Keratinocyte (primary cell): ENCODE results near the gene ATP5F1E. TPM values are rescaled to one million over a fixed set of nuclear protein-coding genes. Genes with fewer than 3 reads are reported as not detected.

Source experiments
- DNase-seq: peaks from one replicate; pipeline ENCODE4 v3.0.0-alpha.2; 2011; ENCODE audit warnings: low read depth, missing footprints, low spot score
- FAIRE-seq: peaks from 2 replicates; lab custom pipeline; 2011; peaks lifted over from hg19 to GRCh38; lab: Jason Lieb, UNC
- H2AFZ ChIP-seq: 2 replicates; pipeline ENCODE4 v1.6.0; 2012; ENCODE audit warnings: low read length, control low read depth, inconsistent platforms; ENCODE audit not compliant: control insufficient read depth
- H3K27ac ChIP-seq: 2 replicates; pipeline ENCODE4 v1.5.1; 2011; ENCODE audit warnings: low read length; ENCODE audit not compliant: control insufficient read depth, insufficient read depth
- H3K27me3 ChIP-seq: 3 replicates; pipeline ENCODE4 v1.6.0; 2011; ENCODE audit warnings: low read length; ENCODE audit not compliant: control insufficient read depth, insufficient read depth; ENCODE audit errors: extremely low read depth
- H3K36me3 ChIP-seq, 2 experiments: 2 replicates in 1 of 2; 3 replicates in 1 of 2; pipeline ENCODE4 v1.5.1; 2011; ENCODE audit warnings: low read length in 2 of 2, mild to moderate bottlenecking in 1 of 2; ENCODE audit not compliant: control insufficient read depth in 2 of 2, insufficient read depth in 2 of 2; ENCODE audit errors: extremely low read depth in 1 of 2
- H3K4me1 ChIP-seq: 3 replicates; pipeline ENCODE4 v1.5.1; 2011; ENCODE audit warnings: low read length; ENCODE audit not compliant: control insufficient read depth, insufficient read depth; ENCODE audit errors: extremely low read depth
- H3K4me2 ChIP-seq: 3 replicates; pipeline ENCODE4 v1.6.0; 2011; ENCODE audit warnings: low read depth, low read length; ENCODE audit not compliant: control insufficient read depth, insufficient read depth; ENCODE audit errors: extremely low read depth
- H3K4me3 ChIP-seq, 3 experiments: fragments of 200-600 bp in 1 of 3; sonication (generic) in 1 of 3; 2 replicates in 2 of 3; 3 replicates in 1 of 3; pipeline ENCODE4 v1.5.1; 2011 to 2016; ENCODE audit warnings: low read length in 3 of 3, mild to moderate bottlenecking in 3 of 3, control low read depth in 2 of 3, inconsistent platforms in 1 of 3, low read depth in 1 of 3, mixed read lengths in 1 of 3, mixed run types in 1 of 3, moderate library complexity in 1 of 3; ENCODE audit not compliant: control insufficient read depth in 2 of 3, insufficient read depth in 2 of 3; ENCODE audit errors: extremely low read depth in 1 of 3
- H3K79me2 ChIP-seq: 2 replicates; pipeline ENCODE4 v1.6.0; 2012; ENCODE audit warnings: low read length; ENCODE audit not compliant: control insufficient read depth, insufficient read depth
- H3K9ac ChIP-seq: 3 replicates; pipeline ENCODE4 v1.6.0; 2011; ENCODE audit warnings: low read length; ENCODE audit not compliant: control insufficient read depth, insufficient read depth; ENCODE audit errors: extremely low read depth
- H3K9me1 ChIP-seq: 3 replicates; pipeline ENCODE4 v1.6.0; 2011; ENCODE audit warnings: low read length; ENCODE audit not compliant: control insufficient read depth, insufficient read depth; ENCODE audit errors: extremely low read depth
- H3K9me3 ChIP-seq: 2 replicates; pipeline ENCODE4 v1.5.1; 2012; ENCODE audit warnings: low read depth, low read length; ENCODE audit not compliant: control insufficient read depth
- H4K20me1 ChIP-seq: 3 replicates; pipeline ENCODE4 v1.6.0; 2011; ENCODE audit warnings: low read length; ENCODE audit not compliant: control insufficient read depth, insufficient read depth; ENCODE audit errors: extremely low read depth
- EZH2 ChIP-seq: IDR thresholded peaks from one replicate; pipeline ENCODE4 v1.6.1; 2012; ENCODE audit warnings: inconsistent platforms, mild to moderate bottlenecking, low read length, moderate library complexity
- dilution Hi-C: fragments of 300-500 bp; cut with MboI; formaldehyde crosslinking; loops from one replicate; pipeline ENCODE4 v1.7.0; 2020; ENCODE audit warnings: low sequenced_read_pairs; ENCODE audit not compliant: extremely low pct_ligation_motif_present
- polyA plus RNA-seq, 5 experiments: library from polyadenylated mRNA; depleted of rRNA in 3 of 5; stranded (reverse) in 3 of 5; stranded (forward) in 1 of 5; unstranded in 1 of 5; fragments of >200 nt; gene quantifications; 1 replicate in 1 of 5; 2 replicates in 3 of 5; 3 replicates in 1 of 5; pipeline versions ENCODE4 v1.2.1 to v1.2.3, GENCODE V29; 2011 to 2012; ENCODE audit warnings: missing spikeins in 2 of 5, low read depth in 1 of 5, low replicate concordance in 1 of 5
- TF ChIP-seq, protein P1 (sequence below), 3 experiments: IDR thresholded peaks in 1 of 3; conservative IDR thresholded peaks in 1 of 3; optimal IDR thresholded peaks in 1 of 3; 2 replicates in 2 of 3; 3 replicates in 1 of 3; pipeline versions ENCODE3 to v1.5.1; 2011; ENCODE audit warnings: low read length in 3 of 3, mild to moderate bottlenecking in 3 of 3, moderate library complexity in 2 of 3, control low read depth in 1 of 3, inconsistent platforms in 1 of 3; ENCODE audit not compliant: insufficient read depth in 2 of 3; ENCODE audit errors: extremely low read depth in 1 of 3

The ATP5F1E gene
- polyA plus RNA-seq, 1 donor (not counting 4 experiments of a cell fraction or from before 2014, with no cell fraction given) = 99.7 TPM

DNA sequence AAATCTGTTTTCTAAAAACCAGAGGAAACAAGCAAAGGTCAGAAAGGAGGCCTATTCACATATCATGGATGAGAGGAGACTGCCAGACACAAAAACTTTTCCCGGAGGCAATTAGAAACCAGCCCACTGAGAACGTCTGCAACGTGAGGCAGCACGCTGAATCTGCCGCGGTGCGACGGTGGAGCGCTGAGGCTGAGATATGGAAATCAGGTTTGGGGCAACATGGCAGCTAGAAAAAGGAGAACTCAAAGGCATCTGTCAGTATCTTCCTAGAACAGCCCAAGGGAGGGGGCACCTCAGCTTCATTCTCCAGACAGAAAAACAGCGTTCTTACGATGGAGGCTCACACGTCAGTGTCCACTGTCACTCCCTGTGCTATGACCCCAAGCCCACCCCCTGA lies 5.3 kb upstream of the ATP5F1E start:
- dilution Hi-C loops = no loop called here
- TF ChIP-seq, protein P1, sequence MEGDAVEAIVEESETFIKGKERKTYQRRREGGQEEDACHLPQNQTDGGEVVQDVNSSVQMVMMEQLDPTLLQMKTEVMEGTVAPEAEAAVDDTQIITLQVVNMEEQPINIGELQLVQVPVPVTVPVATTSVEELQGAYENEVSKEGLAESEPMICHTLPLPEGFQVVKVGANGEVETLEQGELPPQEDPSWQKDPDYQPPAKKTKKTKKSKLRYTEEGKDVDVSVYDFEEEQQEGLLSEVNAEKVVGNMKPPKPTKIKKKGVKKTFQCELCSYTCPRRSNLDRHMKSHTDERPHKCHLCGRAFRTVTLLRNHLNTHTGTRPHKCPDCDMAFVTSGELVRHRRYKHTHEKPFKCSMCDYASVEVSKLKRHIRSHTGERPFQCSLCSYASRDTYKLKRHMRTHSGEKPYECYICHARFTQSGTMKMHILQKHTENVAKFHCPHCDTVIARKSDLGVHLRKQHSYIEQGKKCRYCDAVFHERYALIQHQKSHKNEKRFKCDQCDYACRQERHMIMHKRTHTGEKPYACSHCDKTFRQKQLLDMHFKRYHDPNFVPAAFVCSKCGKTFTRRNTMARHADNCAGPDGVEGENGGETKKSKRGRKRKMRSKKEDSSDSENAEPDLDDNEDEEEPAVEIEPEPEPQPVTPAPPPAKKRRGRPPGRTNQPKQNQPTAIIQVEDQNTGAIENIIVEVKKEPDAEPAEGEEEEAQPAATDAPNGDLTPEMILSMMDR (optimal IDR thresholded peaks at IDR 0.05 in 1 of 3, IDR thresholded peaks at IDR 0.05 in 1 of 3, conservative IDR thresholded peaks at IDR 0.05 in 1 of 3; ENCODE audit: extremely low read depth in 1 of 3, insufficient read depth in 2 of 3, low read length in 3 of 3) = no peak
- TF ChIP-seq EZH2 = no peak
- no peak overlapping the region for H2AFZ ChIP-seq
- H3K27me3 ChIP-seq = no peaks in the 10 kb centered on the region
- H3K4me3 ChIP-seq = no peak overlapping the region
- no peak overlapping the region for H3K9ac ChIP-seq
- DNase-seq (no peak), FAIRE-seq (no peak)
- peaks cover 66% of the 10 kb centered on the region for H3K79me2 ChIP-seq
- no peak overlapping the region for H3K4me2 ChIP-seq
- H3K36me3 ChIP-seq = peaks cover 29 to 40% of the 10 kb centered on the region in 2 experiments
- no peaks in the 10 kb centered on the region for H4K20me1 ChIP-seq
- H3K9me1 ChIP-seq = peaks cover 2% of the 10 kb centered on the region
- H3K27ac ChIP-seq = no peak overlapping the region
- no peaks in the 10 kb centered on the region for H3K9me3 ChIP-seq
- H3K4me1 ChIP-seq = peaks cover 25% of the 10 kb centered on the region

GRCh38 chr20:59035381-59035780 lies 3.2 kb upstream of the ATP5F1E start:
- Histone ChIP-seq H4K20me1 (no peaks in the 10 kb centered on the region), H3K4me2 (no peak overlapping the region), H3K36me3 (peaks cover 27 to 37% of the 10 kb centered on the region in 2 experiments), H3K27me3 (no peaks in the 10 kb centered on the region), H3K79me2 (peaks cover 63% of the 10 kb centered on the region), H3K9me1 (peaks cover 2% of the 10 kb centered on the region), H3K4me1 (peaks cover 25% of the 10 kb centered on the region), H3K27ac (no peak overlapping the region), H3K9me3 (no peaks in the 10 kb centered on the region), H3K9ac (no peak overlapping the region), H3K4me3 (no peak overlapping the region), H2AFZ (no peak overlapping the region)
- TF ChIP-seq, protein P1 (optimal IDR thresholded peaks at IDR 0.05 in 1 of 3, IDR thresholded peaks at IDR 0.05 in 1 of 3, conservative IDR thresholded peaks at IDR 0.05 in 1 of 3; ENCODE audit: extremely low read depth in 1 of 3, insufficient read depth in 2 of 3, low read length in 3 of 3) = no peak
- FAIRE-seq (no peak), DNase-seq (no peak)
- dilution Hi-C loops = no loop called here
